B cell (primary cell): Measurements from ENCODE around the gene HINT1. TPM values are rescaled to one million over a fixed set of nuclear protein-coding genes. Genes with fewer than 3 reads are reported as not detected.

Experiments used
- ATAC-seq: fragments of 200-7000 bp; cut with Tn5 transposase; one replicate; pipeline ENCODE4 v1.10.0; 2021; ENCODE audit warnings: low read depth, mild to moderate bottlenecking, moderate number of reproducible peaks, moderate library complexity
- CTCF ChIA-PET: fragments of 350-600 bp; sonication (Branson Sonifier 250); formaldehyde crosslinking; loops from one replicate; lab custom pipeline; 2021; ENCODE audit warnings: antibody characterized with exemption, inconsistent platforms; lab: Charles Lee
- POLR2A ChIA-PET: fragments of 350-600 bp; sonication (Branson Sonifier 250); formaldehyde crosslinking; loops from one replicate; lab custom pipeline; 2021; ENCODE audit warnings: antibody characterized with exemption; lab: Charles Lee
- DNase-seq: peaks from one replicate; pipeline ENCODE4 v3.0.0; 2013
- H2AFZ ChIP-seq: 2 replicates; pipeline ENCODE4 v1.6.1; 2012; ENCODE audit warnings: mild to moderate bottlenecking, low read depth, low read length; ENCODE audit not compliant: insufficient read depth, poor library complexity, severe bottlenecking
- H3K27ac ChIP-seq, 2 donors: 1 replicate in 1 of 2; 2 replicates in 1 of 2; pipeline ENCODE4 v1.5.1; 2012 to 2013; ENCODE audit warnings: low read length in 2 of 2, mild to moderate bottlenecking in 2 of 2, moderate library complexity in 1 of 2
- H3K27me3 ChIP-seq, 4 experiments: fragments of 200-600 bp in 1 of 4; sonication (generic) in 1 of 4; replicated peaks in 1 of 4; 1 replicate in 2 of 4; 2 replicates in 2 of 4; pipeline versions ENCODE4 v1.6.1 to v1.7.0; 2013 to 2016; ENCODE audit warnings: low read length in 3 of 4, mild to moderate bottlenecking in 2 of 4, mixed read lengths in 1 of 4, moderate library complexity in 1 of 4; ENCODE audit not compliant: insufficient read depth in 4 of 4, control insufficient read depth in 3 of 4; ENCODE audit errors: control extremely low read depth in 1 of 4
- H3K36me3 ChIP-seq, 2 experiments: replicated peaks in 1 of 2; 1 replicate in 1 of 2; 2 replicates in 1 of 2; pipeline versions ENCODE4 v1.6.1 to v1.7.1; 2013; ENCODE audit warnings: low read length in 1 of 2; ENCODE audit not compliant: insufficient read depth in 2 of 2, control insufficient read depth in 1 of 2; ENCODE audit errors: control extremely low read depth in 1 of 2, extremely low read depth in 1 of 2
- H3K4me1 ChIP-seq, 2 donors: fragments of 200-600 bp in 1 of 2; sonication (generic) in 1 of 2; 1 replicate in 1 of 2; 2 replicates in 1 of 2; pipeline versions ENCODE4 v1.5.1 to v1.6.1; 2013 to 2017; ENCODE audit warnings: low read length in 2 of 2; ENCODE audit not compliant: control insufficient read depth in 2 of 2, insufficient read depth in 2 of 2
- H3K4me2 ChIP-seq: replicated peaks from 2 replicates; pipeline ENCODE3; 2012; ENCODE audit warnings: mild to moderate bottlenecking, low read depth, low read length; ENCODE audit not compliant: poor library complexity, severe bottlenecking
- H3K4me3 ChIP-seq, 5 experiments: fragments of 200-600 bp in 1 of 5; sonication (generic) in 1 of 5; 1 replicate in 3 of 5; 2 replicates in 2 of 5; pipeline versions ENCODE4 v1.5.1 to v1.7.0; 2011 to 2016; ENCODE audit warnings: low read length in 4 of 5, mild to moderate bottlenecking in 4 of 5, low read depth in 2 of 5, control low read depth in 1 of 5, moderate library complexity in 1 of 5; ENCODE audit not compliant: insufficient read depth in 1 of 5; ENCODE audit errors: control extremely low read depth in 1 of 5, extremely low read depth in 1 of 5
- H3K79me2 ChIP-seq: fragments of 200-600 bp; sonication (generic); one replicate; pipeline ENCODE4 v1.6.0; 2016; ENCODE audit warnings: low read length; ENCODE audit not compliant: control insufficient read depth, insufficient read depth
- H3K9ac ChIP-seq: fragments of 200-600 bp; sonication (generic); 2 replicates; pipeline ENCODE4 v1.6.1; 2017; ENCODE audit warnings: mild to moderate bottlenecking, low read length, moderate library complexity
- H3K9me3 ChIP-seq, 3 donors: one replicate each; pipeline versions ENCODE4 v1.6.1 to v1.7.1; 2013; ENCODE audit warnings: low read length in 2 of 3; ENCODE audit not compliant: control insufficient read depth in 2 of 3, insufficient read depth in 1 of 3; ENCODE audit errors: control extremely low read depth in 1 of 3
- H4K20me1 ChIP-seq: 2 replicates; pipeline ENCODE4 v1.6.0; 2012; ENCODE audit warnings: mild to moderate bottlenecking, low read length; ENCODE audit not compliant: insufficient read depth, control insufficient read depth, poor library complexity, severe bottlenecking
- H3K27ac Mint-ChIP-seq: one replicate; pipeline ENCODE4 v1.8.0; 2021; ENCODE audit warnings: mixed read lengths
- H3K27me3 Mint-ChIP-seq: one replicate; pipeline ENCODE4 v1.8.0; 2021; ENCODE audit warnings: mixed read lengths
- H3K4me1 Mint-ChIP-seq: one replicate; pipeline ENCODE4 v1.8.0; 2021; ENCODE audit warnings: mixed read lengths
- H3K4me3 Mint-ChIP-seq: one replicate; pipeline ENCODE4 v1.8.0; 2021; ENCODE audit warnings: mixed read lengths
- H3K9me3 Mint-ChIP-seq: one replicate; pipeline ENCODE4 v1.8.0; 2022; ENCODE audit warnings: mixed read lengths; ENCODE audit not compliant: insufficient read depth
- EZH2 ChIP-seq: IDR thresholded peaks from 2 replicates; pipeline ENCODE4 v1.6.1; 2012; ENCODE audit warnings: borderline replicate concordance, low read depth, mild to moderate bottlenecking, moderate library complexity, low read length; ENCODE audit not compliant: insufficient read depth, poor library complexity, severe bottlenecking
- WGBS: methylation state at CpG from one replicate; pipeline ENCODE4 v1.1.5; 2013; ENCODE audit warnings: missing lambda C conversion rate; ENCODE audit not compliant: insufficient coverage; 5-methylcytosine and 5-hydroxymethylcytosine counted together
- intact Hi-C: fragments of 100-400 bp; cut with micrococcal nuclease; formaldehyde crosslinking; loops from one replicate; pipeline ENCODE4 v1.10.0; 2022
- polyA plus RNA-seq: library from polyadenylated mRNA; depleted of rRNA; stranded (reverse); fragments of >200 nt; gene quantifications from 2 replicates; pipeline ENCODE4 v1.2.3, GENCODE V29; 2012
- total RNA-seq, 2 donors: library from RNA; stranded (reverse); fragments of 120-200 nt in 1 of 2; gene quantifications; 1 replicate in 1 of 2; 2 replicates in 1 of 2; pipeline versions ENCODE4 v1.2.3 to v1.2.4, GENCODE V29; 2013 to 2022
- TF ChIP-seq, protein P1 (sequence below): fragments of 200-600 bp; IDR thresholded peaks from one replicate; pipeline ENCODE4 v1.8.0; 2022; ENCODE audit warnings: antibody characterized with exemption, mild to moderate bottlenecking

HINT1 gene
- total and polyA plus RNA-seq, 2 donors (not counting 1 experiment from before 2014, with no cell fraction given) = 206 to 289 TPM

DNA sequence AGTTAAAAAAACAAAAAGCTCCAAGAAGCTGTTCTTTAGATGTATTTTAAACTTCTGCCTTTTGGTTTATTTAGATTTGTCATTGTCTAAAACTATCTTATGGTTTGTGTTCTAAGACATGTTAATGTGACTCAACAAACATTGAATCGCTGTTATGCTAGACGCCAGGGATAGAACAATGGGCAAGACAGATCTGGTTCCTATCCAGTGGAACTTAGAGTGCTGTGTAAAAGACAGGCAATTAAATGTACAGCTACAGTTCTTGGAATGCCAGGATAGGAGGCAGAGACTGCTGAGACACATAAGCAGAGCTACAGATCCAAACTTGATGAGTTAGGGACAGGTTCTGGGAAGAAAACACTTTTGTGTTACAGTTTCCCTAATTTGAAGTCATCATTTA, 28.1 kb upstream of the HINT1 start:
- no peaks in the 10 kb centered on the region for H3K4me1 ChIP-seq
- no peaks in the 10 kb centered on the region for H3K9me3 ChIP-seq
- no peaks in the 10 kb centered on the region for H3K27me3 ChIP-seq
- H2AFZ ChIP-seq = no peak overlapping the region
- Mint-ChIP-seq H3K9me3 (no peaks in the 10 kb centered on the region), H3K27ac (no peak overlapping the region), H3K27me3 (no peaks in the 10 kb centered on the region), H3K4me1 (peaks cover 2% of the 10 kb centered on the region), H3K4me3 (no peak overlapping the region)
- no peak overlapping the region for H3K4me2 ChIP-seq
- TF ChIP-seq, protein P1, sequence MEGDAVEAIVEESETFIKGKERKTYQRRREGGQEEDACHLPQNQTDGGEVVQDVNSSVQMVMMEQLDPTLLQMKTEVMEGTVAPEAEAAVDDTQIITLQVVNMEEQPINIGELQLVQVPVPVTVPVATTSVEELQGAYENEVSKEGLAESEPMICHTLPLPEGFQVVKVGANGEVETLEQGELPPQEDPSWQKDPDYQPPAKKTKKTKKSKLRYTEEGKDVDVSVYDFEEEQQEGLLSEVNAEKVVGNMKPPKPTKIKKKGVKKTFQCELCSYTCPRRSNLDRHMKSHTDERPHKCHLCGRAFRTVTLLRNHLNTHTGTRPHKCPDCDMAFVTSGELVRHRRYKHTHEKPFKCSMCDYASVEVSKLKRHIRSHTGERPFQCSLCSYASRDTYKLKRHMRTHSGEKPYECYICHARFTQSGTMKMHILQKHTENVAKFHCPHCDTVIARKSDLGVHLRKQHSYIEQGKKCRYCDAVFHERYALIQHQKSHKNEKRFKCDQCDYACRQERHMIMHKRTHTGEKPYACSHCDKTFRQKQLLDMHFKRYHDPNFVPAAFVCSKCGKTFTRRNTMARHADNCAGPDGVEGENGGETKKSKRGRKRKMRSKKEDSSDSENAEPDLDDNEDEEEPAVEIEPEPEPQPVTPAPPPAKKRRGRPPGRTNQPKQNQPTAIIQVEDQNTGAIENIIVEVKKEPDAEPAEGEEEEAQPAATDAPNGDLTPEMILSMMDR = no peak
- no peaks in the 10 kb centered on the region for H3K79me2 ChIP-seq
- ATAC-seq (no peak), DNase-seq (no peak)
- CTCF ChIA-PET = interaction anchor here (0.7 kb wide), 1 partner anchor 44 kb away, joined by 3 read pairs; no protein-coding TSS in a partner anchor
- H3K36me3 ChIP-seq = no peaks in the 10 kb centered on the region
- no peaks in the 10 kb centered on the region for H4K20me1 ChIP-seq
- no peak overlapping the region for H3K27ac ChIP-seq
- intact Hi-C loops = no loop called here
- no peak overlapping the region for H3K4me3 ChIP-seq
- 100% methylated on average over 2 of the region's 2 CpGs for WGBS
- no peak overlapping the region for H3K9ac ChIP-seq
- POLR2A ChIA-PET = no interaction called here

DNA sequence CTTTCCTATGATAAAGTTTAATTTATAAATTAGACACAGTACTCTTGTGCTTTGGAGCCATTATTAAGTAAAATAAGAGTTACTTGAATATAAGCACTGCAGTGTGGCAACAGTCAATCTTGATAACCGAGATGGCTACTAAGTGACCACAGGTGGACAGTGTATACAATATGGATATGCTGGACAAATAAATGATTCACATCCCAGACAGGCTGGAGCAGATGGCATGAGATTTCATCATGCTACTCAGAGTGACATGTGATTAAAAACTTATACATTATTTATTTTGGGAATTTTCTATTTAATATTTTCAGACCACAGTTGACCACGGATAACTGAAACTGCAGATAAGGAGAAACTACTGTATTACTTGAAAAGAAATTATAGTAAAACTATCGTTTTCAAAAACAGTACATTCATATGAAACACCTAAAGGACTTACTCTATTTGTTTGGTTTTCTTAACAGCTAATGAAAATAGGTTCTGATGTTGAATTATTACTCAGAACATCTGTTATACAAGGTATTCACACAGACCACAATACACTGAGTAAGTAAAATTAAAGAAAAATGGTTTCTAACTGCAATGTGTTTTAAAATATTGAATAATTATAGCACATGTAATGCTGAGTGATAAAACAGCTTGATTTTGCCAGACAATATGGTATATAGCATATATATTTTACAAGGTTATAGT, 21.7 kb upstream of the HINT1 start:
- H3K36me3 ChIP-seq = peaks cover 6 to 7% of the 10 kb centered on the region in 2 experiments
- ATAC-seq (no peak), DNase-seq (no peak)
- H3K4me2 ChIP-seq = no peak overlapping the region
- H3K9ac ChIP-seq = no peak overlapping the region
- H3K27ac ChIP-seq = no peak overlapping the region
- no peaks in the 10 kb centered on the region for H3K27me3 ChIP-seq
- H3K9me3 ChIP-seq = no peaks in the 10 kb centered on the region
- no peaks in the 10 kb centered on the region for H4K20me1 ChIP-seq
- ChIA-PET CTCF (no interaction called here), POLR2A (interaction anchor here (0.6 kb wide), 2 partner anchors 35 to 89 kb away, joined by 3 read pairs; no protein-coding TSS in a partner anchor)
- peaks cover 3% of the 10 kb centered on the region for H3K79me2 ChIP-seq
- no peak overlapping the region for H3K4me3 ChIP-seq
- intact Hi-C loops = no loop called here
- no peak for TF ChIP-seq EZH2
- TF ChIP-seq, protein P1 = no peak
- H2AFZ ChIP-seq = no peak overlapping the region
- Mint-ChIP-seq H3K9me3 (no peaks in the 10 kb centered on the region), H3K27me3 (no peaks in the 10 kb centered on the region), H3K27ac (no peak overlapping the region), H3K4me1 (no peaks in the 10 kb centered on the region), H3K4me3 (no peak overlapping the region)
- WGBS = 100% methylated on average over 1 of the region's 3 CpGs
- no peaks in the 10 kb centered on the region for H3K4me1 ChIP-seq
